Spleen (tissue), 11 donors: ENCODE data around the gene CAMSAP2. TPM values are rescaled to one million over a fixed set of nuclear protein-coding genes. Genes with fewer than 3 reads are reported as not detected.

Source experiments
- DNase-seq: peaks from one replicate; pipeline ENCODE4 v3.0.0-alpha.2; 2020
- H3K27ac ChIP-seq, 8 donors: fragments of 200-600 bp; sonication (generic) in 7 of 8; 1 replicate in 4 of 8; 2 replicates in 4 of 8; pipeline versions ENCODE4 v1.5.0 to v1.8.0; 2016 to 2021; ENCODE audit warnings: inconsistent platforms in 4 of 8, mild to moderate bottlenecking in 4 of 8, moderate library complexity in 1 of 8
- H3K27me3 ChIP-seq, 7 donors: fragments of 200-600 bp; sonication (generic) in 6 of 7; replicated peaks in 1 of 7; 1 replicate in 4 of 7; 2 replicates in 3 of 7; pipeline versions ENCODE4 v1.5.0 to v1.8.0; 2016 to 2021; ENCODE audit warnings: inconsistent platforms in 3 of 7, mild to moderate bottlenecking in 1 of 7
- H3K36me3 ChIP-seq, 6 donors: fragments of 200-600 bp; sonication (generic) in 5 of 6; 1 replicate in 4 of 6; 2 replicates in 2 of 6; pipeline versions ENCODE4 v1.5.0 to v1.8.0; 2016 to 2021; ENCODE audit warnings: inconsistent platforms in 2 of 6
- H3K4me1 ChIP-seq, 6 donors: fragments of 200-600 bp; sonication (generic) in 5 of 6; 1 replicate in 3 of 6; 2 replicates in 3 of 6; pipeline versions ENCODE4 v1.5.0 to v1.8.0; 2016 to 2021; ENCODE audit warnings: inconsistent platforms in 3 of 6
- H3K4me3 ChIP-seq, 8 donors: fragments of 200-600 bp; sonication (generic) in 7 of 8; 1 replicate in 4 of 8; 2 replicates in 4 of 8; pipeline versions ENCODE4 v1.5.0 to v1.8.0; 2016 to 2021; ENCODE audit warnings: inconsistent platforms in 4 of 8, mild to moderate bottlenecking in 4 of 8, moderate library complexity in 2 of 8
- H3K9me3 ChIP-seq, 8 donors: fragments of 200-600 bp; sonication (generic) in 7 of 8; 1 replicate in 4 of 8; 2 replicates in 4 of 8; pipeline versions ENCODE4 v1.5.0 to v1.8.0; 2016 to 2021; ENCODE audit warnings: inconsistent platforms in 4 of 8
- POLR2A ChIP-seq, 3 donors: fragments of 450-650 bp; IDR thresholded peaks; one replicate each; pipeline ENCODE4 v1.5.1; 2017; ENCODE audit warnings: antibody characterized with exemption in 3 of 3, mild to moderate bottlenecking in 1 of 3
- POLR2AphosphoS5 ChIP-seq, 3 donors: sonication (generic); formaldehyde crosslinking; IDR thresholded peaks; one replicate each; pipeline ENCODE4 v1.5.1; 2017; ENCODE audit warnings: antibody characterized with exemption in 3 of 3
- WGBS, 5 donors: extraction: QIAGEN DNeasy Blood & Tissue Kit in 3 of 5; methylation state at CpG; one replicate each; pipeline versions ENCODE4 v1.1.5 to v1.1.7; 2013 to 2018; 5-methylcytosine and 5-hydroxymethylcytosine counted together
- intact Hi-C: fragments of 100-400 bp; cut with DNase I; formaldehyde crosslinking; loops from one replicate; pipeline ENCODE4 v1.15.0; 2023; ENCODE audit warnings: low total_unique reads
- polyA plus RNA-seq, 3 donors: library from polyadenylated mRNA; stranded (reverse); fragments of 200-250 nt; gene quantifications; one replicate each; pipeline ENCODE4 v1.2.1, GENCODE V29; 2013
- total RNA-seq, 7 donors: library from RNA; depleted of rRNA in 3 of 7; stranded (reverse); fragments of >200 nt in 3 of 7; fragmentation: NEBNext Ultra II Directional in 4 of 7; extraction: Animal tissue kit (Norgen Biotek cat#: 25700) in 4 of 7; gene quantifications; one replicate each; pipeline versions ENCODE4 v1.1.0 to v1.2.1, GENCODE V29; 2016 to 2021
- TF ChIP-seq, protein P1 (sequence below), 11 experiments: fragments of 200-600 bp in 7 of 11; fragments of 450-650 bp in 4 of 11; sonication (generic) in 4 of 11; IDR thresholded peaks in 8 of 11; conservative IDR thresholded peaks in 3 of 11; 1 replicate in 7 of 11; 2 replicates in 4 of 11; pipeline versions ENCODE4 v1.4.0 to v1.8.0; 2016 to 2021; ENCODE audit warnings: antibody characterized with exemption in 11 of 11, inconsistent platforms in 4 of 11, mild to moderate bottlenecking in 1 of 11
- donor health status: healthy with polysubstance abuse.
- donor health status: DM: no; HTN: no; CAD: no; lungs with moderate emphysema.
- donor health status: DM: no; HTN: no; CAD: no.
- donor health status: Bipolar disorder and iron deficiency.
- donor health status: healthy.
- donor health status: DM: no; HTN: no; CAD: no.
- donor health status: DM: yes; HTN: yes; CAD: no.

The CAMSAP2 gene
- total and polyA plus RNA-seq, 10 donors = 2.1 to 24.7 (median 17.2) TPM

- DNase-seq = no peak
- WGBS, 5 donors = 64 to 76% (median 72%) methylated on average over 9 of the region's 9 CpGs
- Histone ChIP-seq H3K4me1 (peaks cover 0 to 33% (median 11%) of the 10 kb centered on the region in 6 donors), H3K27me3 (no peaks in the 10 kb centered on the region), H3K4me3 (no peak overlapping the region), H3K9me3 (no peaks in the 10 kb centered on the region), H3K27ac (peak overlapping the region in 3 of 8 donors; percentile 10 to 43 (median 26)), H3K36me3 (peaks cover 0 to 15% (median 0%) of the 10 kb centered on the region in 6 donors)
- intact Hi-C loops = no loop called here
- TF ChIP-seq POLR2AphosphoS5 (IDR thresholded peaks at IDR 0.05) = no peak
- TF ChIP-seq, protein P1, sequence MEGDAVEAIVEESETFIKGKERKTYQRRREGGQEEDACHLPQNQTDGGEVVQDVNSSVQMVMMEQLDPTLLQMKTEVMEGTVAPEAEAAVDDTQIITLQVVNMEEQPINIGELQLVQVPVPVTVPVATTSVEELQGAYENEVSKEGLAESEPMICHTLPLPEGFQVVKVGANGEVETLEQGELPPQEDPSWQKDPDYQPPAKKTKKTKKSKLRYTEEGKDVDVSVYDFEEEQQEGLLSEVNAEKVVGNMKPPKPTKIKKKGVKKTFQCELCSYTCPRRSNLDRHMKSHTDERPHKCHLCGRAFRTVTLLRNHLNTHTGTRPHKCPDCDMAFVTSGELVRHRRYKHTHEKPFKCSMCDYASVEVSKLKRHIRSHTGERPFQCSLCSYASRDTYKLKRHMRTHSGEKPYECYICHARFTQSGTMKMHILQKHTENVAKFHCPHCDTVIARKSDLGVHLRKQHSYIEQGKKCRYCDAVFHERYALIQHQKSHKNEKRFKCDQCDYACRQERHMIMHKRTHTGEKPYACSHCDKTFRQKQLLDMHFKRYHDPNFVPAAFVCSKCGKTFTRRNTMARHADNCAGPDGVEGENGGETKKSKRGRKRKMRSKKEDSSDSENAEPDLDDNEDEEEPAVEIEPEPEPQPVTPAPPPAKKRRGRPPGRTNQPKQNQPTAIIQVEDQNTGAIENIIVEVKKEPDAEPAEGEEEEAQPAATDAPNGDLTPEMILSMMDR (IDR thresholded peaks at IDR 0.05 in 8 of 11, conservative IDR thresholded peaks at IDR 0.05 in 3 of 11) = no peak
Observed at GRCh38 chr1:200862713-200863415, 124.2 kb downstream of the CAMSAP2 start.

DNA sequence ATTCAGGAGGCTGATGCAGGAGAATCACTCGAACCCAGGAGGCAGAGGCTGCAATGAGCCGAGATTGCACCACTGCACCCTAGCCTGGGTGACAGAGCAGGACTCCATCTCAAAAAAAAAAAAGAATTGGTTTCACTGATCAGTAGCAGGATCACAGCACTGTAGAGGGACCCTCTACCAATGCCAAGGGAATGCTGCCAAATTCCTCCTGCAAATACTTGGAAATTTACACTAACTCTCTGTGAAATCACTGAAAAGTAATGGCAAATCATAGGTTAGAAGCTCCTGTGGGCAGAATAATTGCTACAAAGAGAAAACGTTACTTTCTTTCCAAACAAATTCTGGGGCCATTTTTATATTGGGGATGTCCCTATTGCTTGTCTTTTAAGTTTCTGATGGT, 127.4 kb downstream of the CAMSAP2 start:
- TF ChIP-seq POLR2AphosphoS5 (IDR thresholded peaks at IDR 0.05) (no peak), POLR2A (IDR thresholded peaks at IDR 0.05) (no peak)
- TF ChIP-seq, protein P1 (IDR thresholded peaks at IDR 0.05 in 8 of 11, conservative IDR thresholded peaks at IDR 0.05 in 3 of 11) = no peak
- no peaks in the 10 kb centered on the region for H3K9me3 ChIP-seq
- H3K27me3 ChIP-seq = peaks cover 0 to 9% (median 0%) of the 10 kb centered on the region in 7 donors
- H3K4me1 ChIP-seq = peaks cover 0 to 55% (median 20%) of the 10 kb centered on the region in 6 donors
- peaks cover 0 to 11% (median 0%) of the 10 kb centered on the region in 6 donors for H3K36me3 ChIP-seq
- 75 to 87% (median 76%) methylated on average over 3 of the region's 3 CpGs for WGBS, 5 donors
- H3K27ac ChIP-seq = no peak overlapping the region
- intact Hi-C loops = no loop called here
- no peak for DNase-seq
- H3K4me3 ChIP-seq = no peak overlapping the region

DNA sequence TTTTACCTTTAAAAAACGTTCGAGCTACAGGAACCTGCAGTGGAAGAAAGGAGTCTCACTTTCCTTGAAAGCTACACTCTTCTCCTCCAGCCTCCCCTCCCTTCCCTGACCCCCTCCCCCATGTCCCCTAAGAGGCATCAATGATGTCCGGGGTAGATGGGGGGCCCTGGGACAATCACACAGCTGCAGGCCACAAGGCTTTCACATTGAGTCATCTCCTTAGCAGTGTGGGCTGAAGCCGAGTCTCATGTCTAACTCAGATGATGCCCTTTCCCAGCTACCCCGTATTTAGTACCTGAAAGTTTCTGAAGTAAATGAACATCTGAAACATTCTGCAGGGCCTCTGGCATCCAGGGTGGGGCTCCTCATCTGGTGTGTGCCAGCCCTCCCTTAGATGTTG, 127.8 kb downstream of the CAMSAP2 start:
- no peak overlapping the region for H3K4me3 ChIP-seq
- H3K36me3 ChIP-seq = peaks cover 0 to 11% (median 0%) of the 10 kb centered on the region in 6 donors
- H3K9me3 ChIP-seq = no peaks in the 10 kb centered on the region
- H3K27me3 ChIP-seq = peaks cover 0 to 9% (median 0%) of the 10 kb centered on the region in 7 donors
- peaks cover 0 to 58% (median 20%) of the 10 kb centered on the region in 6 donors for H3K4me1 ChIP-seq
- TF ChIP-seq, protein P1 (IDR thresholded peaks at IDR 0.05 in 8 of 11, conservative IDR thresholded peaks at IDR 0.05 in 3 of 11) = no peak
- TF ChIP-seq POLR2AphosphoS5 (IDR thresholded peaks at IDR 0.05) (no peak), POLR2A (IDR thresholded peaks at IDR 0.05) (no peak)
- peak overlapping the region in 2 of 8 donors; percentile 10 to 14 for H3K27ac ChIP-seq
- DNase-seq = no peak
- intact Hi-C loops = no loop called here
- 37 to 55% (median 41%) methylated on average over 5 of the region's 5 CpGs for WGBS, 5 donors

DNA sequence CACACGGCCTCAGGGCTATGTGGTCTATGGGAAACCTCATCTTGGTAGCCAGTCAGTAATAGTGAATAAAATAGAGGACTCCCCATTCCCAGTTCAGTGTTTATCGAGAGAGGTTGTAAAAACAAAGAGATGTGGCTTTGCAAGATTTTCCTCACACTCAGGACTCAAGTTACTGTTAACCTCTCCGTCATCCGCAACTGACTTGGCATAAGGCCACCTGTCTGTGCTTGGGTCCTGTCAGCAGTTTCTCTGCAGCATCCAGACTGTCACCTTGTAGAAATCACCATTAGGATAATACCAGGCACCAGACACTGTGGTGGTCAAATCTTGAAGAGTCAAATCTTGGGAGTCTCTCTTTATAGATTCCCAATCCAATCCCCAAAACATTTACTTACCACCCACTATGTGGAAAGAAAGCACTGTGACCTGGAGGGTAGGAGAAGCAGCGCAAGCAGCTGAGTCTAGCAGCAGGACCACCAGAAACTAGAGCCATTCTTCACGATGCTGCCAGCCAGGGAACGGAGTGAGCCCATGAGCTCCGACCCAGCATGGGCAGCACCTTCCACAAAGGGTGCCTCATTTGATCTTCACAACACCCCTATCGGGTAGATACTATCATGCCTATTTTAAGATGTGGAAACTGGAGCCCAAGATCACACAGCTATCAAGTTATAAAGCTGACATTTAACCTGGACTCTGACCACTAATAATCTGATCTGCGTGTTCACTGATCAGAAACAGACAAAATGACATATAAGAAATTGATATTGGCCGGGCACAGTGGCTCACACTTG, 128.5 kb downstream of the CAMSAP2 start:
- Histone ChIP-seq H3K27ac (peak overlapping the region in 2 of 8 donors; percentile 10 to 14), H3K9me3 (no peaks in the 10 kb centered on the region), H3K4me3 (no peak overlapping the region), H3K36me3 (peaks cover 0 to 11% (median 0%) of the 10 kb centered on the region in 6 donors), H3K27me3 (peaks cover 0 to 11% (median 6%) of the 10 kb centered on the region in 7 donors), H3K4me1 (peaks cover 0 to 54% (median 16%) of the 10 kb centered on the region in 6 donors)
- 67 to 78% (median 74%) methylated on average over 11 of the region's 11 CpGs for WGBS, 5 donors
- DNase-seq = no peak
- TF ChIP-seq POLR2AphosphoS5 (IDR thresholded peaks at IDR 0.05) (no peak), POLR2A (IDR thresholded peaks at IDR 0.05) (no peak)
- TF ChIP-seq, protein P1 (IDR thresholded peaks at IDR 0.05 in 8 of 11, conservative IDR thresholded peaks at IDR 0.05 in 3 of 11) = no peak
- intact Hi-C loops = no loop called here
